LHCN-M2 (cell line): ENCODE data around the gene TPD52L1. TPM values are rescaled to one million over a fixed set of nuclear protein-coding genes. Genes with fewer than 3 reads are reported as not detected.
A peak's percentile ranks its signal among the peaks of the same experiment; 100 is the strongest.
"Not testable (repeated sequence)": the region's sequence is repeated elsewhere in the genome, so short reads cannot be mapped to it uniquely, and the experiment has no call there.

Experiments used
- DNase-seq: peaks from one replicate; pipeline ENCODE4 v3.0.0-alpha.2; 2012; ENCODE audit warnings: low read depth
- total RNA-seq: library from RNA; depleted of rRNA; stranded (reverse); fragments of >200 nt; gene quantifications from 2 replicates; pipeline ENCODE4 v1.2.3, GENCODE V29; 2014

Gene TPD52L1
- total RNA-seq, 1 experiment from 2014 or later = 1.5 TPM

- no peak for DNase-seq
Measured at GRCh38 chr6:125269328-125269985, 115.9 kb downstream of the TPD52L1 start.

GRCh38 chr6:125270380-125270779, 116.8 kb downstream of the TPD52L1 start:
- DNase-seq = no peak

GRCh38 chr6:125271486-125272159, 118.0 kb downstream of the TPD52L1 start:
- peak; percentile 34 for DNase-seq

- no peak for DNase-seq
Measured at GRCh38 chr6:125273251-125273650, 119.7 kb downstream of the TPD52L1 start.

GRCh38 chr6:125273965-125274364, 120.4 kb downstream of the TPD52L1 start:
- DNase-seq = peak; percentile 66

GRCh38 chr6:125274935-125275334, 121.4 kb downstream of the TPD52L1 start:
- no peak for DNase-seq

GRCh38 chr6:125275779-125276178, 122.2 kb downstream of the TPD52L1 start:
- no peak for DNase-seq

GRCh38 chr6:125277838-125278237, 124.3 kb downstream of the TPD52L1 start:
- no peak for DNase-seq

- no peak for DNase-seq
Measured at GRCh38 chr6:125279961-125280360, 126.4 kb downstream of the TPD52L1 start.

- DNase-seq = not testable (repeated sequence)
Measured at GRCh38 chr6:125280370-125281035, 126.9 kb downstream of the TPD52L1 start.

- DNase-seq = not testable (repeated sequence)
Measured at GRCh38 chr6:125282470-125282869, 128.9 kb downstream of the TPD52L1 start.

GRCh38 chr6:125285353-125285752, 131.8 kb downstream of the TPD52L1 start:
- DNase-seq = no peak

GRCh38 chr6:125285936-125286335, 132.4 kb downstream of the TPD52L1 start:
- no peak for DNase-seq

GRCh38 chr6:125287718-125288117, 134.1 kb downstream of the TPD52L1 start:
- no peak for DNase-seq

GRCh38 chr6:125293587-125293986, 140.0 kb downstream of the TPD52L1 start:
- no peak for DNase-seq

GRCh38 chr6:125294036-125294435, 140.5 kb downstream of the TPD52L1 start:
- no peak for DNase-seq

- DNase-seq = no peak
Measured at GRCh38 chr6:125294925-125295324, 141.4 kb downstream of the TPD52L1 start.

- DNase-seq = no peak
Measured at GRCh38 chr6:125296471-125296870, 142.9 kb downstream of the TPD52L1 start.

- no peak for DNase-seq
Measured at GRCh38 chr6:125299257-125299656, 145.7 kb downstream of the TPD52L1 start.

- DNase-seq = peak; percentile 9
Measured at GRCh38 chr6:125300992-125301434, 147.4 kb downstream of the TPD52L1 start.

- DNase-seq = peak; percentile 68
Measured at GRCh38 chr6:125301435-125302391, 148.1 kb downstream of the TPD52L1 start, which contains the start of gene HDDC2. Gene HDDC2 (minus strand): TSS chr6:125301967. CDS start chr6:125301932, 35 bp downstream.
